Measurements from ENCODE around the gene KCNQ5.

The KCNQ5 gene

DNA sequence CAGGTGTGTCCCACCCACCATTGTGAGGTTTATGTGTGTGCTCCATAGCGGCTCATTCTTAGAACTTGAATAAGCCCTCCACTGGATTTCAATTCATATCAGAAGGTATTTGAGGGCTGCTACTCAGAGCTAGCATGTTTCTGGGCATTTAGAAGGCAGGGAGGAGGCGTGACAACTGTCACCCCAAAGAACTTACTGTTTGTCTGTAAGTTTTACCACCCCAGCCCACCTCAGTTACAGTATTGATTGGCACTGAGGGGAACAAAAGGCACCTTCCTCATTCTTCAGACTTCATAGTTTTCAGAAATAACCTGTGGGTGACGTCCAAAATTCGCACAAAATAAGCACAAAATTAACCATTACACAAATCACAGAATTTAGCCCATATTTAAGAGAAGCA lies 521.7 kb downstream of the KCNQ5 start:
- Mint-ChIP-seq H3K4me3 (no peak overlapping the region), H3K27me3 (no peaks in the 10 kb centered on the region), H3K27ac (no peak overlapping the region), H3K9me3 (peaks cover 0 to 6% of the 10 kb centered on the region in 2 donors), H3K36me3 (peaks cover 30 to 35% of the 10 kb centered on the region in 2 donors), H3K4me1 (peaks cover 8 to 19% of the 10 kb centered on the region in 2 donors)
- DNase-seq (no peak), ATAC-seq (replicated peaks) (no peak)

DNA sequence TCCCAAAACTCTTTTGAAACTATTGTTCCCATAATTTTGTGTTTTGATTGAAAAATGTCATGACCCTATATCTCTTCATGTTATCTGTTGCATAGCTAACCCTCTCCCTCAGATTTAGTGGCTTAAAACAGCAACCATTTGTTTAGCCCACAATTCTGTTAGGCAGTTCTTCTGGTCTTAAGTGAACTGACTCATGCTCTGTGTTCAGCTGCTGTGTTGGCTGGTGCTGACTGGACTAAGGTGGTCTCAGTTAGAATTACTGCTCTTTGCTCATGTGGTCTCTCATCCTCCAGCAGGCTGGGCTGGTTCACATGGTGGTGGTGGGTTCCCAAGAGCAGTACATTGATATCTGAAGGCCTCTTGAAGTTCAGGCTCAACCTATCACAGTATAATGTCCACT lies 522.7 kb downstream of the KCNQ5 start:
- ATAC-seq (replicated peaks): no peak
- peaks cover 30 to 34% of the 10 kb centered on the region in 2 donors for H3K36me3 Mint-ChIP-seq
- no peak overlapping the region for H3K27ac Mint-ChIP-seq
- no peak overlapping the region for H3K4me3 Mint-ChIP-seq
- DNase-seq: no peak
- H3K9me3 Mint-ChIP-seq: peaks cover 0 to 6% of the 10 kb centered on the region in 2 donors
- no peaks in the 10 kb centered on the region for H3K27me3 Mint-ChIP-seq
- peaks cover 8 to 19% of the 10 kb centered on the region in 2 donors for H3K4me1 Mint-ChIP-seq

DNA sequence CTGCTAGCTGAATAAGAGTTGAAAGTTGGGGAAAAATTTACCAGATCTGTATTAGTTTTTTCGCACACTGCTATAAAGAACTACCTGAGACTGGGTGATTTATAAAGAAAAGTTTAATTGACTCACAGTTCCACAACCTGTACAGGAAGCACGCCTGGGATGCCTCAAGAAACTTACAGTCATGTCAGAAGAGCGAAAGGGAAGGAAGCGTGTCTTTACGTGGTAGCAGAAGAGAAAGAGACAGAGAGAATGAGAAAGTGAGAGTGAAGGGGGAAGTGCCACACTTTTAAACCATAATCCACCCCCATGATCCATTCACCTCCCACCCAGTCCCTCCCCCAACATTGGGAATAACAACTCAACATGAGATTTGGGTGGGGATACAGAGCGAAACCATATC lies 523.8 kb downstream of the KCNQ5 start:
- peaks cover 4 to 15% of the 10 kb centered on the region in 2 donors for H3K4me1 Mint-ChIP-seq
- peak; percentile 90 to 98 for ATAC-seq (replicated peaks)
- peak; percentile 6 for DNase-seq
- no peak overlapping the region for H3K27ac Mint-ChIP-seq
- no peaks in the 10 kb centered on the region for H3K27me3 Mint-ChIP-seq
- H3K36me3 Mint-ChIP-seq: peaks cover 27 to 30% of the 10 kb centered on the region in 2 donors
- H3K9me3 Mint-ChIP-seq: peaks cover 0 to 6% of the 10 kb centered on the region in 2 donors
- H3K4me3 Mint-ChIP-seq: no peak overlapping the region

DNA sequence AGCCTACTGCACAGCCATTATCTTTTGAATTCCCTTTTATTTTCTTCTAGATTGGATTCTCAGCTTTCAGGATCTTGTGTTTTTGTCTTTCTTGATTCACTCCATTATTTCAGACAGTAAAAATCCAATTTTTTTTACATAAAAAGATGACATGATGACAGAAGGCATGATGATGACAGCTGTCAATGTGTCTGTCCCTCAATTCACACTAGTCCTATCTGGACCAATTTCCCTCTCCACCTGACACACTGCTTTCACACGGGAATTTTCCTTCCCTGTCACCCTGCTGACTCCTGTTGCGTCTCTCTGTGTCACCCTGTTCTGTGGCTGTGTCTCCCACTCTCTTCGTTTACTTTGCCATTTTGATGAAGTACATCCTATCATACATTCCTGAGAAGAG lies 529.9 kb downstream of the KCNQ5 start:
- ATAC-seq (replicated peaks) (no peak), DNase-seq (no peak)
- H3K27ac Mint-ChIP-seq: no peak overlapping the region
- peaks cover 2% of the 10 kb centered on the region in 2 donors for H3K9me3 Mint-ChIP-seq
- peaks cover 19 to 29% of the 10 kb centered on the region in 2 donors for H3K36me3 Mint-ChIP-seq
- no peaks in the 10 kb centered on the region for H3K27me3 Mint-ChIP-seq
- H3K4me3 Mint-ChIP-seq: no peak overlapping the region
- H3K4me1 Mint-ChIP-seq: peaks cover 2 to 12% of the 10 kb centered on the region in 2 donors

DNA sequence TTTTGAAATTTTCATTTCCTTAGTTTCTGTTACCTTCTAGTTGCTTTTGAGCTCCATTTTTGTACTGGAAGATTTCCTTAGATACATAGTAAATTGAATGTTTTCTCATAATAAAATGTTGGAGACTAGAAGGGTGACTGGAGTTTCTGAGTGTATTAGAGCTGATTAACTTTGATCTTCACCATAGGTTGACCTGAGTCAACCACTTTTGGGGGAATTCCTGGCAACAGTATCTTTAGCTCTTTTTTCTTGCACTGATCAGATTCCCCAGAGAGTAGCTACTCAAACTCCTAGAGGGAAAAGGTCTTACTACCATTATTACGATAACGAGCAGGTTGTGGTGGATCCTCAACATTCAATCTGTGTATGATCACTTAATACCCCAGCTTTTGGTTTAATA lies 530.7 kb downstream of the KCNQ5 start:
- no peak for DNase-seq
- H3K27me3 Mint-ChIP-seq: no peaks in the 10 kb centered on the region
- no peak overlapping the region for H3K27ac Mint-ChIP-seq
- no peak for ATAC-seq (replicated peaks)
- H3K4me3 Mint-ChIP-seq: no peak overlapping the region
- H3K4me1 Mint-ChIP-seq: peaks cover 2 to 12% of the 10 kb centered on the region in 2 donors
- H3K9me3 Mint-ChIP-seq: peaks cover 6 to 7% of the 10 kb centered on the region in 2 donors
- H3K36me3 Mint-ChIP-seq: peaks cover 28 to 37% of the 10 kb centered on the region in 2 donors

DNA sequence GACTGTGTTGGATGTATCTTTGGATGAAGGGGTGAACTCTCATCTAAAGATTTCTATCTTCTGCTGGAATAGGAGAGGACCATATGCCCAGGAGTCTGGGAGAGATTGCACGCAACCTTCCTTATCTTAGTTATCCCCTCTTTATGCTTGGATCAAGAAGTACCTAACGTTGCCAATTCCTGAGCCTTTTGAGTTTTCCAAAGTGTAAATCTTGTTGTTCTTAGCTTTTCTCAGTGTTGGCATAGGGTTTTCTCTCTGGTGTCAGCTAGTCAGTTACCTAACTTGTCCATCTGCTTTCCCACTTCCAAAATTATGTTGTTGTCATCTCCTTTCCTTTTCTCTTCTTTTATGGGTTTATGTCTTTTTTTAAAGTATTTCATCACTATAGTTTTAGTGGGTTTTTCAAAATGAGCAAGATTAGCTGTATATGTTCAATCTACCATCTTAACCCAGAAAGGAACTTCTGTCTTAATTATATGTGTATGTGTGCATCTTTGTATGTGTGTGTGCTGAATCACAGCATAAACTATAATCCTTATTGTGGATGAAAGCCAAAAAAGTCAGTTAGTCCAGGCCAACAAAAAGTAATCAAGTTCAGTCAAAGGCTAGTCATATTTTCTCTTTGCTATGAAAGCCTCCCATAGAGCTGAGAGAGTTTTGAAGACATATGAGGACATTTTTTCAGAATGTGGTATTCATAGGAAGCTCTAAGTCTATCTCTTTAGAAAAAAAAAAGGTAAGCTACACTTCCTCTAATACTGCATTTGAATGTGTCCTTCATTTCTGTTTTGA lies 531.3 kb downstream of the KCNQ5 start:
- H3K4me3 Mint-ChIP-seq: no peak overlapping the region
- no peak overlapping the region for H3K27ac Mint-ChIP-seq
- peaks cover 29 to 39% of the 10 kb centered on the region in 2 donors for H3K36me3 Mint-ChIP-seq
- ATAC-seq (replicated peaks) (no peak), DNase-seq (no peak)
- peaks cover 2 to 12% of the 10 kb centered on the region in 2 donors for H3K4me1 Mint-ChIP-seq
- H3K9me3 Mint-ChIP-seq: peaks cover 6 to 7% of the 10 kb centered on the region in 2 donors
- H3K27me3 Mint-ChIP-seq: no peaks in the 10 kb centered on the region

DNA sequence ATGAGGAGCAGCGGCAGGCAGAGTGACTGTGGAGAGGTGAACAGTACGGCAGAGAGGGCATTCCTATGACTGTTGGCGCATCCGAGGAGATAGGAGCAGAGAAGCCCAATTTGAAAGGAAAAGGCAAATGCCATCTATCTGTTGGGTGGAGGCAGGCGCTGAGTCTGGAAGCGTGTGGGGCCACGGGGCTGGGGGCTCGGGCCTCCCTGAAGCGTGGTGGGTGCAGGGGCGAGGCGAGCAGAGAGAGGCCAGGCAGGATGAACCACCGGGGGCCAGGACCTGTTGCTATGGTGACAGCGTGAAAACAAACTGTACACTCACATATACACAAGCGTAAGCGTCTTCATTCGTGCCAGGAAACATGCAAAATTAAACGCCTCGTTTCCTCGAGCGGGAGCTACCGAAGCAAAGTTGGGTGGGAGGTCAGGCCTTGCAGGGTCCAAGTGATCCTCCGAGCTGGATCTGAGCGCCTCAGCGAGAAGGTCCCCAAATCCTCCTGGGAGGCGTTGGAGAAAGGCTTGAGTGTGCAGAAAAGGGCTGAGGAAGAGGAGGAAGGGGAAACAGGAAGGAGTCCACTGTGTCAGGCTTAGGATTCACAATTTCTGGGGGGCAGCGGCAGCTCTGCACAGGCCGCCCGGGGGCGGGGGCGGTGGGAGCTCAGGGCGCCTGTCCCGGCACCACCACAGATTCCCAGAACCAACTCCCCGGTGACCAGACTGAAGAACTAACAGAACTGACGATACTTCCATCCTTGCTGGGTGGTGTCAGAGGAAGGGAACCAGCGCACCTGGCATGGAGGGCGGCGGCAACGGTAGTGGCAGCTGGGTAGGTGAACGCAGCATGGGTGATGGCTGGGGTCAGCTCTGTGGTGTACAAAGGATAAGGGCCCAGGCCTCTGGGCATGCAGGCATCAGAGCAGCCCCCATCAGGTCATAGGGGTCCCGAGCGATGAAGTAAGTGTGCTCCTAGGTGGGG lies 535.2 kb downstream of the KCNQ5 start:
- no peak for DNase-seq
- no peak overlapping the region for H3K27ac Mint-ChIP-seq
- peaks cover 0 to 6% of the 10 kb centered on the region in 2 donors for H3K4me1 Mint-ChIP-seq
- H3K9me3 Mint-ChIP-seq: peaks cover 6 to 7% of the 10 kb centered on the region in 2 donors
- ATAC-seq (replicated peaks): no peak
- H3K36me3 Mint-ChIP-seq: peaks cover 18 to 33% of the 10 kb centered on the region in 2 donors
- H3K27me3 Mint-ChIP-seq: no peaks in the 10 kb centered on the region
- no peak overlapping the region for H3K4me3 Mint-ChIP-seq

DNA sequence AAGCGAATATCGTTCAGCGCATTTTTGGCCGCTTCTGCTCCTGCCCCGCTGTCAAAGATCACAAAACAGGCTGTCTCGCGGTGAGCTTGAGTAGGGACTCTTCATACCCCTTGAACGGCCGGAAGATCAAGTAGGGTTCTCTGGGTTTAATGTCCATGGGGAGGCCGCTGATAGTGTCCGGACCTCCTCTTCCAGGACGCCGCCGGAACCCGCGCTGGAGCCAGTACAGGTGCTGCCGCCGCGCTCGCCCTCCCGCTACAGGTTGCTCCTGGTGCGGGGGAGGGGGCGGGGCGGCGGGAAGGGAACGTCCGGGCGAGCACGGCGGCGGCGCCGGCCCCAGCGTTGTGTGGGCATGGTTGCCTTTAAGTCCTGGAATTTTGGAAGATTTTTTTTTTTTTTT lies 536.0 kb downstream of the KCNQ5 start:
- Mint-ChIP-seq H3K27ac (no peak overlapping the region), H3K27me3 (no peaks in the 10 kb centered on the region), H3K4me3 (no peak overlapping the region), H3K36me3 (peaks cover 18 to 33% of the 10 kb centered on the region in 2 donors), H3K9me3 (peaks cover 6 to 7% of the 10 kb centered on the region in 2 donors), H3K4me1 (no peaks in the 10 kb centered on the region)
- ATAC-seq (replicated peaks): no peak
- no peak for DNase-seq

DNA sequence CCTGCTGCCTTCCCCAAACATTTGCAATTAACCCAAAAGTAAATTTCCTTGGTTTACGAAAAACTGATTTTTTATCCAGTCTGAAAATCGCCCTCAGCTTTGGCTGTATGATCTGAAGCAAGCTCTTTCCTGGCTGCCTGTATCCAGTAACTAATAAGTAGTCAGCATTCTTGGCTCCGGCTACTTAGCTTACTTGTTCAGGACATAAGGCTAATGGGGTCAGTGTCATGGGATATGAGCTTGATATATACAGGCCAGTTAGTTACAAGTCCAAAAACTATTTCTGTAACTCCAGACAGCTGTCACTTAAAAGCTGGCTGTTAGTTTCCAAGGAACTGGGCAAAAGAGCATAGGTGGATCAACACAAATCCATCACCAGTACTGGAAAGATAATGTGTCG lies 547.2 kb downstream of the KCNQ5 start:
- no peaks in the 10 kb centered on the region for H3K27me3 Mint-ChIP-seq
- peaks cover 0 to 2% of the 10 kb centered on the region in 2 donors for H3K9me3 Mint-ChIP-seq
- ATAC-seq (replicated peaks) (no peak), DNase-seq (no peak)
- peaks cover 2 to 9% of the 10 kb centered on the region in 2 donors for H3K36me3 Mint-ChIP-seq
- no peak overlapping the region for H3K4me3 Mint-ChIP-seq
- H3K27ac Mint-ChIP-seq: no peak overlapping the region
- H3K4me1 Mint-ChIP-seq: no peaks in the 10 kb centered on the region

DNA sequence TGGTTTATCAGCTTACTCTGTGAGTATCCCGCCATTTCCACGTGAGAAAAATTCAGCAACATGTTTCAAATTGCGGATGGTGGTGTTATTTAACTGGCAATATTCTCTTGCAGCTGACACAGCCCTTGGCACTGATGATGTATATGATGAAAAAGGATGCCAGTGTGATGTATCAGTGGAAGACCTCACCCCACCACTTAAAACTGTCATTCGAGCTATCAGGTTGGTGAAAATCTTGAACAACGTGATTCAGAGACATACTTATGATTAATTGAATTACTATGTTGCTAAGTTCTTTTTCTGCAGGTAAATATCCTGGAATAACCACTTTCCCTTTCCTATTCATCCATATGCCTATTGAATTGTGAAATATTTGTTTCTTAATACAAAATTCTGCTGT lies 547.8 kb downstream of the KCNQ5 start:
- Mint-ChIP-seq H3K36me3 (peaks cover 2 to 9% of the 10 kb centered on the region in 2 donors), H3K4me3 (no peak overlapping the region), H3K27me3 (no peaks in the 10 kb centered on the region), H3K9me3 (peaks cover 0 to 2% of the 10 kb centered on the region in 2 donors), H3K4me1 (no peaks in the 10 kb centered on the region), H3K27ac (no peak overlapping the region)
- ATAC-seq (replicated peaks): no peak
- no peak for DNase-seq

DNA sequence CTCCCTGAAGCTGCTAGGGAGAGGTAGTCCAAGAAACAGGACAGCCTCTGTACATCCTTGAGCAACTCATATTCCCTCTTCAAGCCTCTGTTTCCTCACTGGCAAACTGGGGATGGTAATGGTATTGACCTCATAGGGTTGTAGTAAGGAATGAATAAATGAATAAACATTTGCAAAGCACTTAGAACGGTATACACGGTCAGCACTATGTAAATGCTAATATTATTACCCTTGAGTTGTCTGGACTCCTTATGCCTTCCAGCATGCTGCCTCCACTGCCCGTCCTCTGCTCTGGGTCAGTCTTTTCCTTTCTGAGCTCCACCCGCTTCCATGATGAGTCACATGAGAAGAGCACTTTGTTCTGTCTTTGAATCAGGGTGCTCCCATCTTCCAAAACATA lies 552.8 kb downstream of the KCNQ5 start:
- peaks cover 8 to 9% of the 10 kb centered on the region in 2 donors for H3K4me1 Mint-ChIP-seq
- H3K4me3 Mint-ChIP-seq: no peak overlapping the region
- no peaks in the 10 kb centered on the region for H3K36me3 Mint-ChIP-seq
- H3K27ac Mint-ChIP-seq: no peak overlapping the region
- no peaks in the 10 kb centered on the region for H3K27me3 Mint-ChIP-seq
- DNase-seq (no peak), ATAC-seq (replicated peaks) (no peak)
- no peaks in the 10 kb centered on the region for H3K9me3 Mint-ChIP-seq

DNA sequence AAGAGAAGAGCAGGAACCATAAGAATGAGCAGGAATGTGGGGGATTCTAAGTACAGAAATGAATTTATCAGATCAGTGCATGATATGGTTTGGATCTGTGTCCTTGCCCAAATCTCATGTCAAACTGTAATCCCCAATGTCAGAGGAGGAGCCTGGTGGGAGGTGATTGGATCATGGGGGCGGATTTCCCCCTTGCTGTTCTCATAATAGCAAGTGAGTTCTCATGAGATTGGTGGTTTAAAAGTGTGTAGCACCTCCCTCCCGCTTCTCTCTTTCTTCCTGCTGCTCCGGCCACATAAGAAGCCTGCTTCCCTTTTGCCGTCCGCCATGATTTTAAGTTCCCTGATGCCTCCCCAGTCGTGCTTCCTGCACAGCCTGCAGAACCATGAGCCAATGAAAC lies 554.2 kb downstream of the KCNQ5 start:
- DNase-seq (no peak), ATAC-seq (replicated peaks) (no peak)
- no peak overlapping the region for H3K4me3 Mint-ChIP-seq
- H3K27me3 Mint-ChIP-seq: no peaks in the 10 kb centered on the region
- H3K27ac Mint-ChIP-seq: no peak overlapping the region
- H3K36me3 Mint-ChIP-seq: no peaks in the 10 kb centered on the region
- no peaks in the 10 kb centered on the region for H3K9me3 Mint-ChIP-seq
- H3K4me1 Mint-ChIP-seq: peaks cover 18 to 23% of the 10 kb centered on the region in 2 donors

DNA sequence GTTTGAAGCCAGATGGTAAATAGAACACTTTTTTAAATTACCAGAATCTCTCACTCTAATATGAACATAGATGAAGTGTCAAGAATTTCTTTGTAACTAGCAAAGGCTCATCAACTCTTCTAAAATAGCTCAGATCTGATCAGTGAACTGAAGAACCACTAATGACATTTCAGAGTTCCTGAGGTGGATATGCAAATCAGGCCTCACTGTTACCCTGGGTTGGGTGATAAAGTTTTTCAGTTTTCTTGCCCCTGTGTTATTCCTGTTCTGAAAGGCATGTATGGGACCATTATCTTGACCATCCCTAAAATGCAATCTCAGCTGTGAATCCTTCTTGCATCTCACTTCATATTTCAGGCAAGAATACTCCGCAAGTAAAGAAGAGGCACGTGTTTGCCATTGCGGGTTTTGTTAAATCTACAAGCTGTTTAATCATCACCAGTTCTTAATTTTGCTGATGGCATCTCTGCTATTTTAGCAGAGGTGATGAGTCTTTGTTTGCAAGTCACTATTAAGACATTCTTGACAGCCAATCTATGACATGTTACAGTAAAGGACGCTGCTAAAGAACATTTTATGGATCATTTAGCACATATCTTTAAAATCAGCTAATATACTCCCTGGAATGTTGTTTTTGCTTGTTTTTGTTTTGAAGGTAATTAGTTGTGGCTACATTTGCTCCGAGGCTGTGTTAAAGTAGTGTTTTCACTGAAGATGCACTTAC lies 555.5 kb downstream of the KCNQ5 start:
- Mint-ChIP-seq H3K27ac (no peak overlapping the region), H3K36me3 (no peaks in the 10 kb centered on the region), H3K4me3 (no peak overlapping the region), H3K27me3 (no peaks in the 10 kb centered on the region), H3K9me3 (no peaks in the 10 kb centered on the region), H3K4me1 (peaks cover 18 to 24% of the 10 kb centered on the region in 2 donors)
- ATAC-seq (replicated peaks) (peak; percentile 69 to 77), DNase-seq (no peak)

Data from stimulated activated naive B cell treated with anti-CD40 and anti-IgM and Interleukin-4, amounts not matched to agents 10 μg/mL and 1 μg/mL and 100 μg/mL, for 72 hours (primary cell).